ENCODE results near the gene MUSK. TPM values are rescaled to one million over a fixed set of nuclear protein-coding genes. Genes with fewer than 3 reads are reported as not detected.
"Not testable (repeated sequence)": the region's sequence is repeated elsewhere in the genome, so short reads cannot be mapped to it uniquely, and the experiment has no call there.

Gene MUSK
- polyA plus RNA-seq, 6 donors from 2014 or later = not detected

- Mint-ChIP-seq H3K9me3 (no peaks in the 10 kb centered on the region), H3K27ac (no peak overlapping the region), H3K36me3 (no peaks in the 10 kb centered on the region), H3K4me1 (no peaks in the 10 kb centered on the region), H3K4me3 (no peak overlapping the region), H3K27me3 (peaks cover 0 to 4% (median 0%) of the 10 kb centered on the region in 3 donors)
- ATAC-seq (ENCODE audit: low read depth in 2 of 2) (no peak), DNase-seq (no peak)
Measured at GRCh38 chr9:110782701-110783100, 114.1 kb downstream of the MUSK start.

- H3K27me3 Mint-ChIP-seq = peaks cover 0 to 4% (median 0%) of the 10 kb centered on the region in 3 donors
- no peaks in the 10 kb centered on the region for H3K36me3 Mint-ChIP-seq
- ATAC-seq (ENCODE audit: low read depth in 2 of 2) (no peak), DNase-seq (no peak)
- no peak overlapping the region for H3K27ac Mint-ChIP-seq
- no peak overlapping the region for H3K4me3 Mint-ChIP-seq
- no peaks in the 10 kb centered on the region for H3K9me3 Mint-ChIP-seq
- H3K4me1 Mint-ChIP-seq = no peaks in the 10 kb centered on the region
Measured at GRCh38 chr9:110784309-110784708, 115.7 kb downstream of the MUSK start.

GRCh38 chr9:110785166-110785565 lies 116.6 kb downstream of the MUSK start:
- no peaks in the 10 kb centered on the region for H3K4me1 Mint-ChIP-seq
- peaks cover 0 to 4% (median 0%) of the 10 kb centered on the region in 3 donors for H3K27me3 Mint-ChIP-seq
- no peak overlapping the region for H3K27ac Mint-ChIP-seq
- H3K4me3 Mint-ChIP-seq = no peak overlapping the region
- H3K36me3 Mint-ChIP-seq = no peaks in the 10 kb centered on the region
- DNase-seq = no peak
- no peak for ATAC-seq (ENCODE audit: low read depth in 2 of 2)
- no peaks in the 10 kb centered on the region for H3K9me3 Mint-ChIP-seq

GRCh38 chr9:110788396-110788795 lies 119.8 kb downstream of the MUSK start:
- not testable (repeated sequence) for DNase-seq; H3K4me3 Mint-ChIP-seq; H3K4me1 Mint-ChIP-seq; H3K36me3 Mint-ChIP-seq; H3K27ac Mint-ChIP-seq; H3K27me3 Mint-ChIP-seq; ATAC-seq (ENCODE audit: low read depth in 2 of 2); H3K9me3 Mint-ChIP-seq

- Mint-ChIP-seq H3K4me3 (no peak overlapping the region), H3K27me3 (peaks cover 0 to 4% (median 0%) of the 10 kb centered on the region in 3 donors), H3K27ac (no peak overlapping the region), H3K36me3 (no peaks in the 10 kb centered on the region), H3K9me3 (no peaks in the 10 kb centered on the region), H3K4me1 (no peaks in the 10 kb centered on the region)
- ATAC-seq (ENCODE audit: low read depth in 2 of 2) (no peak), DNase-seq (no peak)
Measured at GRCh38 chr9:110788871-110789270, 120.3 kb downstream of the MUSK start.

GRCh38 chr9:110797611-110798010 lies 129.0 kb downstream of the MUSK start:
- Mint-ChIP-seq H3K36me3 (no peaks in the 10 kb centered on the region), H3K4me1 (no peaks in the 10 kb centered on the region), H3K4me3 (no peak overlapping the region), H3K9me3 (peaks cover 0 to 5% (median 0%) of the 10 kb centered on the region in 7 donors), H3K27me3 (no peaks in the 10 kb centered on the region), H3K27ac (no peak overlapping the region)
- ATAC-seq (ENCODE audit: low read depth in 2 of 2) (no peak), DNase-seq (no peak)

- H3K4me3 Mint-ChIP-seq = no peak overlapping the region
- H3K27me3 Mint-ChIP-seq = no peaks in the 10 kb centered on the region
- H3K27ac Mint-ChIP-seq = no peak overlapping the region
- H3K4me1 Mint-ChIP-seq = no peaks in the 10 kb centered on the region
- peaks cover 0 to 5% (median 0%) of the 10 kb centered on the region in 7 donors for H3K9me3 Mint-ChIP-seq
- no peak for ATAC-seq (ENCODE audit: low read depth in 2 of 2)
- DNase-seq = no peak
- no peaks in the 10 kb centered on the region for H3K36me3 Mint-ChIP-seq
Measured at GRCh38 chr9:110799396-110799795, 130.8 kb downstream of the MUSK start.

GRCh38 chr9:110801426-110801825 lies 132.8 kb downstream of the MUSK start:
- Mint-ChIP-seq H3K9me3 (peaks cover 0 to 5% (median 0%) of the 10 kb centered on the region in 7 donors), H3K4me3 (no peak overlapping the region), H3K27ac (no peak overlapping the region), H3K36me3 (no peaks in the 10 kb centered on the region), H3K4me1 (no peaks in the 10 kb centered on the region), H3K27me3 (no peaks in the 10 kb centered on the region)
- ATAC-seq (ENCODE audit: low read depth in 2 of 2) = no peak
- no peak for DNase-seq

- Mint-ChIP-seq H3K27ac (no peak overlapping the region), H3K27me3 (no peaks in the 10 kb centered on the region), H3K4me1 (no peaks in the 10 kb centered on the region), H3K4me3 (no peak overlapping the region), H3K36me3 (no peaks in the 10 kb centered on the region), H3K9me3 (peaks cover 0 to 2% (median 0%) of the 10 kb centered on the region in 7 donors)
- no peak for ATAC-seq (ENCODE audit: low read depth in 2 of 2)
- DNase-seq = no peak
Measured at GRCh38 chr9:110802416-110803035, 133.9 kb downstream of the MUSK start.

GRCh38 chr9:110807956-110808598 lies 139.5 kb downstream of the MUSK start:
- no peak overlapping the region for H3K27ac Mint-ChIP-seq
- no peak for ATAC-seq (ENCODE audit: low read depth in 2 of 2)
- DNase-seq = no peak
- no peaks in the 10 kb centered on the region for H3K4me1 Mint-ChIP-seq
- peaks cover 0 to 2% (median 0%) of the 10 kb centered on the region in 7 donors for H3K9me3 Mint-ChIP-seq
- no peak overlapping the region for H3K4me3 Mint-ChIP-seq
- peaks cover 0 to 4% (median 0%) of the 10 kb centered on the region in 3 donors for H3K27me3 Mint-ChIP-seq
- no peaks in the 10 kb centered on the region for H3K36me3 Mint-ChIP-seq

GRCh38 chr9:110808599-110808980 lies 140.0 kb downstream of the MUSK start:
- no peaks in the 10 kb centered on the region for H3K36me3 Mint-ChIP-seq
- DNase-seq = no peak
- ATAC-seq (ENCODE audit: low read depth in 2 of 2) = no peak
- peaks cover 0 to 2% (median 0%) of the 10 kb centered on the region in 7 donors for H3K9me3 Mint-ChIP-seq
- H3K27ac Mint-ChIP-seq = no peak overlapping the region
- no peaks in the 10 kb centered on the region for H3K4me1 Mint-ChIP-seq
- H3K27me3 Mint-ChIP-seq = peaks cover 0 to 4% (median 0%) of the 10 kb centered on the region in 3 donors
- H3K4me3 Mint-ChIP-seq = no peak overlapping the region

GRCh38 chr9:110809038-110809595 lies 140.5 kb downstream of the MUSK start:
- ATAC-seq (ENCODE audit: low read depth in 2 of 2) = no peak
- Mint-ChIP-seq H3K4me1 (no peaks in the 10 kb centered on the region), H3K4me3 (no peak overlapping the region), H3K27me3 (peaks cover 0 to 4% (median 0%) of the 10 kb centered on the region in 3 donors), H3K9me3 (peaks cover 0 to 2% (median 0%) of the 10 kb centered on the region in 7 donors), H3K36me3 (no peaks in the 10 kb centered on the region), H3K27ac (no peak overlapping the region)
- no peak for DNase-seq

- H3K4me1 Mint-ChIP-seq = no peaks in the 10 kb centered on the region
- H3K36me3 Mint-ChIP-seq = no peaks in the 10 kb centered on the region
- ATAC-seq (ENCODE audit: low read depth in 2 of 2) (no peak), DNase-seq (no peak)
- H3K4me3 Mint-ChIP-seq = no peak overlapping the region
- peaks cover 0 to 2% (median 0%) of the 10 kb centered on the region in 7 donors for H3K9me3 Mint-ChIP-seq
- H3K27me3 Mint-ChIP-seq = peaks cover 0 to 4% (median 0%) of the 10 kb centered on the region in 3 donors
- no peak overlapping the region for H3K27ac Mint-ChIP-seq
Measured at GRCh38 chr9:110810262-110810976, 141.8 kb downstream of the MUSK start.
